WTC11 (cell line): ENCODE results near the gene HOXB13.

Source experiments
- AFF4 ChIP-seq: sonication (generic); formaldehyde crosslinking; IDR thresholded peaks from 2 replicates; pipeline ENCODE4 v1.8.1; 2023; ENCODE audit warnings: mild to moderate bottlenecking, missing genetic modification reagents, borderline replicate concordance
- ATF3 ChIP-seq: sonication (generic); formaldehyde crosslinking; conservative IDR thresholded peaks from 2 replicates; pipeline ENCODE4 v1.8.1; 2022; ENCODE audit warnings: mild to moderate bottlenecking, missing genetic modification reagents
- CREB1 ChIP-seq: sonication (generic); formaldehyde crosslinking; IDR thresholded peaks from 2 replicates; pipeline ENCODE4 v1.8.0; 2023; ENCODE audit warnings: mild to moderate bottlenecking, missing genetic modification reagents
- CTCF ChIP-seq: fragments of 200-600 bp; IDR thresholded peaks from 2 replicates; pipeline ENCODE4 v1.8.0; 2022; ENCODE audit warnings: antibody characterized with exemption
- E2F5 ChIP-seq: sonication (generic); formaldehyde crosslinking; IDR thresholded peaks from 2 replicates; pipeline ENCODE4 v1.8.1; 2022; ENCODE audit warnings: mild to moderate bottlenecking, moderate library complexity, missing genetic modification reagents
- ELF4 ChIP-seq: sonication (generic); formaldehyde crosslinking; IDR thresholded peaks from 2 replicates; pipeline ENCODE4 v1.8.1; 2022; ENCODE audit warnings: low read depth, mild to moderate bottlenecking, moderate library complexity, missing genetic modification reagents
- MAX ChIP-seq: sonication (generic); formaldehyde crosslinking; IDR thresholded peaks from 2 replicates; pipeline ENCODE4 v1.8.0; 2022; ENCODE audit warnings: mild to moderate bottlenecking, missing genetic modification reagents
- USF2 ChIP-seq: sonication (generic); formaldehyde crosslinking; IDR thresholded peaks from 2 replicates; pipeline ENCODE4 v1.8.1; 2023; ENCODE audit warnings: mild to moderate bottlenecking, missing genetic modification reagents, moderate library complexity
- ZNF138 ChIP-seq: sonication (generic); formaldehyde crosslinking; conservative IDR thresholded peaks from 2 replicates; pipeline ENCODE4 v1.8.1; 2022; ENCODE audit warnings: mild to moderate bottlenecking, moderate library complexity, missing genetic modification reagents

- TF ChIP-seq CTCF, result no peak
- TF ChIP-seq MAX (CRISPR knock-in tag), result no peak
- TF ChIP-seq ELF4 (CRISPR knock-in tag), result no peak
- no peak for TF ChIP-seq E2F5 (CRISPR knock-in tag)
- no peak for TF ChIP-seq USF2 (CRISPR knock-in tag)
- TF ChIP-seq ZNF138, result no peak
- TF ChIP-seq AFF4, result no peak
- TF ChIP-seq ATF3 (CRISPR knock-in tag), result no peak
- TF ChIP-seq CREB1 (CRISPR knock-in tag), result no peak
These were observed 1.6 kb upstream of the HOXB13 start for GRCh38 chr17:48730240-48730550.
